GM04504 (cell line): ENCODE data around the gene FZD4.

Source experiments
- DNase-seq: peaks from one replicate; pipeline ENCODE4 v3.0.0-alpha.2; 2012; ENCODE audit warnings: low read depth

FZD4 gene

DNA sequence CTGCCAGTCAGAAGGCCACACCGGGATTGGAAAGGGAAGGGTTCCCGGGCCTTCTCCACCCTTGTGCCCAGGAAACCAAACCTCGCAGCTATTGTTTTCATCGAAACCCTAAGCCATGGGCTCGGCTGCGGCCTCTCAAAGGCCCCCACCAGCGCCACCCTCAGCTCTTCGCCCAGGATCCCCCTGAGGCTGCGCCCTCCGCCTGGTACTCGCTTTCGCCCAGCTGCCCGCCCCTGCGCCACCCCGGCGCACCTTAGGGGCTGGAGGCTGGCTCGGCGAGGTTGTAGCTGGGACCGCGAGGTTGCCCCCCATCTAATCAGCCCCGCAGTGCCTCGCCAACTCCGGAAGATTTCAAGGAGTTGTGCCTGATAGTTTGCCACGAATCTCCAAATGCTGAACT, 49.0 kb downstream of the FZD4 start:
- no peak for DNase-seq

DNA sequence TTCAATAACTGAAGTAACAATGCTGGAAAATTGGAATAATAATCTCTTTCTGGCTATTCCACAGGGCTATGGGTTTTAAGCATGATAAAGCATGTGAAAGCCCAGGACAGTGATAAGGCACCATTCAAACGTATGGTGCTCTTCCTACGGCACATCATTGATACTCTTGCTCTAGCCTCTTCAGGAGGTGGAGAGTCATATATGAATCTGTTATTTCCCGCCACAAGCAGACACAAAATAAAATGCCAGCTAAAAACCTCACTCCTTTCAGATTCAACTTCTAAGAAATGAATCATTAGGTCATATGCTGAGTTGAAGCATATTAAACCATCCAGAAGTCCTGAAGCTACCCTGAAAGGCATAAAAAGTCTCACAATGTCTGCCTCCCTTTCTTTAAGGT, 49.9 kb downstream of the FZD4 start:
- no peak for DNase-seq

DNA sequence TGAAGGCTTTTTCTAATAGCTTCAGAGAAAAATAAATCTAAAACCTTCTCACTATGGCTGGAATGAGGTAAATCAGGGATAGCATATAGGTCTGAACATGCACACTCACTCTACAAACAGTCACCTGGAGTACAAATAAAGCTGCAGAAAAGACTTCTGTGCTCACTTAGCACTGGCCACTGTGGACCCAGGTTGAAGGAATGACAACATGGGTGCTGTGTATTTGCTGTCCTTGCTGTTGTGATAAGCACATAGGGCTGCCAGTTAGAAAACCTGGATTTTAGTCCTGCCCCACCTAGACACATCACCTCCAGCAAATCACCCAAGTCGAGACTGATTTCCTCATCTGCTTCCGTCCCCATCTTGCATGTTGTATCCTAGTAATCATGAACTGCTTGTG, 51.2 kb downstream of the FZD4 start:
- no peak for DNase-seq

DNA sequence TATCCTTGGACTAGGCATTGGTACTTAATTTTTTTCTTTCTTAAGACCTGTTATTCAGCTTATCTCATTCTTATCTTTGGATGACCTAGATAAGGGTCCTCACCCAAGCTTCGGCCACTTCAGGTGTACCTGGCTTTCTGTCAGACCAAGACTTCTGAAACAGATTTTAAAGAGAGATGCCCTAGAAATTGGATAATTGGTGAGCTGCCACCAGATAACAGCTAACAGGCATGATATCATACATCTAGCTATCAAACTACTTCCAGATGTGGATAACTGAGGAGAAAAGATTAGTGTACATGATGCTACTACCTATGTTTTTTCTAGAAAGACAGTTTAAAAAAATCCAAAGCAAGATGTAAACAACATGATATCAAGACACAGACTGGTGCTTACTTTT, 52.9 kb downstream of the FZD4 start:
- no peak for DNase-seq

DNA sequence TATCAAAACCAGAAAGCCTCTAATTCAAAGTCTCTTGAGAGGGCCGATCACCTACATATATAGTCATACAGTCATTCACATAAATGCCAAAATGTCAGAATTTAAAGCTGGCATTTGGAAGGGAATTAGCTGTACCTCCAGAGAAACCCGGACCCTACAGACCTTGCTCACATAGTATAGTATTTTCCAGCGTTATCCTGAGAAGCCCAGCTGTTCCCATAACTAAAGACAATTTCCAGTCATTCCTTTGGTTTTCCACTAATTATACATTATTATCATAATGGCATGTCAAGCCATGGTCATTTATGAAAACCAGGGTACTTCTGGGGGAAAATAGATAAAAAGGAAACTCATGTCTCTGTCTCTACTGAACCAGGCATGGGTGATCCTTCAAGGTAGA, 53.6 kb downstream of the FZD4 start:
- DNase-seq: no peak

DNA sequence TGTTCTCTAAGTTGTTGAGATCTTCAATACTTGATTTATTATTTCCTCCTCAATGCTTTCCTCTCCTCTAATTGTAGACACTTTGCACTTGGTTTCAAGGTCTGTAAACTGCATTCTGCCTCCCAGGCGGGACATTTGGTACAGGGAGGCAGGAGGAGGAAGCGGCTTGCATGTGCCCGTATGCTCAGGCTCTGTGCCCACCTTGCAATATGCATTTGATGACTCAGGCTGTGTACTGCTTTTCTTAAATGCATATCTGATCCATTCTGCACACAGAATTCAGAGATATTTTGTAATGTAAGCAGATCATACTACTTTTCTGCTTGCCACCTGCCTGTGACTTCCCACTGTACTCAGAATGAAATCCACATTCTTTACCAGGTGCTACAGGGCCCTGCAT, 55.0 kb downstream of the FZD4 start:
- DNase-seq: no peak

DNA sequence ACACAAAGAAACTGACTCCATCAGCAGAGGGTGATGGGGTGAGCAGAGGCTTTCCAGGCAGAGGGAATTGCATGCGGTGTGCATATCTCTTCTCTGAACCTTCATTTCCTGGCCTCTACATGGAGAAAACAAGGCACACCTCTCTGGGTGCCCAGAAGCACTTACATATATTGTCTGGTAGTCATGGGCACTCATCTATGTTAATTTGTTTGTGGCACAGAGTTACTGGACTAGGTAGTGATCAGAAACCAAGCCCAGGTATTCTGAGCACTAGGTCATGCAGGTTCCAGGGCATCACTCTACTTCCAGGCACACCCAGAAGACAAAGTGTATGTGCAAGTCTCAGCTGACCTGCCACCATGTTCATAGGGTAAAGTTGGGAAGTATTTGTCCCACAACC, 56.5 kb downstream of the FZD4 start:
- DNase-seq: no peak

DNA sequence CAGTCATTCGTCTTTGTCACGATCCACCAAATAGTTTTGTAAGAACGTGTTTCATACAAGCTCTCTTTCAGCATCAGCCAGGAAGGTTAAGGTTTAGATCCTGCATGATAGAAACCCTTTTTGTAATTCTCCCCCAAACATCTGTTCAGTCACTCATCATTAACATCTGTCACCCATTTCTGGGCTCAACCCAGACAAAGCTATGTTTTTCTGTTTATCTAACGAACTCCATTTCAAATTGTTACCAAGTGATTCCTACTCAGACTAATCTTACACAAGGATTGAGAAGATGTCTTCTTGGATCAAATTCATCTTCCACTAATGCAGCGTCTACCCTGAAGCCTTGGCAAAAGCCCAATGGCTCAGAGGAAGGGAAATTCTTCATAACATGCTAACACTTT, 58.8 kb downstream of the FZD4 start:
- DNase-seq: peak; percentile 65
